Neutrophil (primary cell): Measurements from ENCODE around the gene ANKRD26.

Source experiments
- H3K27ac ChIP-seq: fragments of 200-600 bp; sonication (generic); 2 replicates; pipeline ENCODE4 v1.5.1; 2016; ENCODE audit warnings: mild to moderate bottlenecking, moderate library complexity
- H3K27me3 ChIP-seq: fragments of 200-600 bp; sonication (generic); 2 replicates; pipeline ENCODE4 v1.6.0; 2016; ENCODE audit warnings: mild to moderate bottlenecking
- H3K36me3 ChIP-seq: fragments of 200-600 bp; sonication (generic); 2 replicates; pipeline ENCODE4 v1.5.1; 2017
- H3K4me1 ChIP-seq, 2 experiments: fragments of 200-600 bp in 1 of 2; sonication (generic) in 1 of 2; 1 replicate in 1 of 2; 2 replicates in 1 of 2; pipeline versions ENCODE4 v1.5.1 to v1.6.1; 2013 to 2016; ENCODE audit warnings: low read depth in 1 of 2, low read length in 1 of 2, mild to moderate bottlenecking in 1 of 2, moderate library complexity in 1 of 2; ENCODE audit not compliant: control insufficient read depth in 1 of 2, insufficient read depth in 1 of 2
- H3K4me3 ChIP-seq, 2 experiments: fragments of 200-600 bp in 1 of 2; sonication (generic) in 1 of 2; 1 replicate in 1 of 2; 2 replicates in 1 of 2; pipeline ENCODE4 v1.5.1; 2013 to 2016; ENCODE audit warnings: low read depth in 1 of 2, low read length in 1 of 2, mild to moderate bottlenecking in 1 of 2, moderate library complexity in 1 of 2
- H3K9me3 ChIP-seq: fragments of 200-600 bp; sonication (generic); 2 replicates; pipeline ENCODE4 v1.5.1; 2016
- TF ChIP-seq, protein P1 (sequence below): fragments of 200-600 bp; sonication (generic); IDR thresholded peaks from 2 replicates; pipeline ENCODE4 v1.5.1; 2016; ENCODE audit warnings: antibody characterized with exemption

The ANKRD26 gene

DNA sequence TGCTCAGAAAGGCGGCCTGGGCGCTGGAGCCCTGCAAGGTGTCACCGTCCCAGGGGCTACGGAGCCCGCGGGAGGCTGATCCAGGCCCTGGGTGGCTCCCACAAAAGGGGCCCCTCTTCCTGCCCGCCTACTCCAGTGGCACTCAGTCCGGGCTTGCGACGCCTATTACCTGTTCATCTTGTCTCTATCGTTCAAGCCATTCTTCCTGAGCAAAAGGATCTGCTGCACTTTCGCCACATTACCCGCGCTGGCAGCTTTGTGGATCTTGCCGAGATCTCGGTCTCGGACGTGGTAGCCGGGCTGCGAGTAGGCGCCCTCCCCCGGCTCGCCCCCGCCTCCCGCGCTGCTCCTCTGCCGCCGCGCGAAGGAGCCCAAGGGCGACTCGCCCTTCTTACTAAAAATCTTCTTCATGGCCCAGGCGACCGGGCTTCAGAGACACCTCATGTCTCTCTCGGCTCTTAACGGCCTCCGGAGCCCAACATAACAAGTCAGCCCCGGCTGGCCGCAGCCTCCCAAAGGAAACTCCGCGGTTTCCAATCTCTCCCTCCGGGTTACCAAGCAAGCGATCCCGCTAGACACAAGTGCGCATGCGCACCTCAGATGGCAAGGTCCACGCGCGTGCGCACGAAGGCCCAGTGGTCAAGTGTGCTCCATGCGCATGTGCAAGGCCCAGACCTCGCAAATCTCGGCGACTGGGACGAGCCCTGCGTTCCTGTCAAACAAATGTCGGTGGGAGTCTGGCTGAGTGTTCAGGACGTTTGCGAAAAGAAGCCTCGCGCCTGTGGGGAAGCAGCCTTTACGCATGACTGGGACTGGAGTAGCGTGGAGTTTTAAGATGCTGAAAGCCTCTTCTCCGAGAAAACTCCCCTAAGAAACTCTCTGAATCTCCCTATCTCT is at the start of gene ANKRD26:
ANKRD26 (minus strand) TSS at position 579 of the 897 bp plus-strand sequence; CDS start at position 411, 168 bp downstream.
- H3K27me3 ChIP-seq = no peaks in the 10 kb centered on the region
- TF ChIP-seq, protein P1, sequence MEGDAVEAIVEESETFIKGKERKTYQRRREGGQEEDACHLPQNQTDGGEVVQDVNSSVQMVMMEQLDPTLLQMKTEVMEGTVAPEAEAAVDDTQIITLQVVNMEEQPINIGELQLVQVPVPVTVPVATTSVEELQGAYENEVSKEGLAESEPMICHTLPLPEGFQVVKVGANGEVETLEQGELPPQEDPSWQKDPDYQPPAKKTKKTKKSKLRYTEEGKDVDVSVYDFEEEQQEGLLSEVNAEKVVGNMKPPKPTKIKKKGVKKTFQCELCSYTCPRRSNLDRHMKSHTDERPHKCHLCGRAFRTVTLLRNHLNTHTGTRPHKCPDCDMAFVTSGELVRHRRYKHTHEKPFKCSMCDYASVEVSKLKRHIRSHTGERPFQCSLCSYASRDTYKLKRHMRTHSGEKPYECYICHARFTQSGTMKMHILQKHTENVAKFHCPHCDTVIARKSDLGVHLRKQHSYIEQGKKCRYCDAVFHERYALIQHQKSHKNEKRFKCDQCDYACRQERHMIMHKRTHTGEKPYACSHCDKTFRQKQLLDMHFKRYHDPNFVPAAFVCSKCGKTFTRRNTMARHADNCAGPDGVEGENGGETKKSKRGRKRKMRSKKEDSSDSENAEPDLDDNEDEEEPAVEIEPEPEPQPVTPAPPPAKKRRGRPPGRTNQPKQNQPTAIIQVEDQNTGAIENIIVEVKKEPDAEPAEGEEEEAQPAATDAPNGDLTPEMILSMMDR = peak; percentile 31
- H3K27ac ChIP-seq = peak within 1 kb of the TSS; percentile 72
- peaks cover 12 to 13% of the 10 kb centered on the region in 2 experiments for H3K4me1 ChIP-seq
- no peaks in the 10 kb centered on the region for H3K36me3 ChIP-seq
- no peaks in the 10 kb centered on the region for H3K9me3 ChIP-seq
- H3K4me3 ChIP-seq = peak within 1 kb of the TSS; percentile 64 to 88

DNA sequence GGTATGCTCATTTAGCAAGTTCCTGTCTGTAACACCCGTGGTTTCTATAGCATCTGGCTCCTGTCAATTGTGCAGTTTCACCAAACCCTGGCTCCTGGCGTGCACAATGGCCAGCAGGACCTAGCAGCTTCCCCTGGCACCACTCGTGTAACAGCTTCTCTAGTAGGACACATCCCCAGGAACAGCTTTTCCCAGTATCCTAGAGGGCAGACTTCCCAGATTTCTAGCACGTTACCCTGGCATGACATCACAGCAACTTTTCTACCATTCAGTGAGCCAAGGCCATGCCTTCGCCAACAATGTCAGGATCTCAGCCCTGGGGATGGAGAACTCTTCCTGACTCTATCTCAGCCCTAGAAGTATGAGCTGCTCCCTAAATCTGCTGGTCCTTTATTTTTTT is 47.4 kb upstream of the ANKRD26 start:
- H3K27ac ChIP-seq = peak overlapping the region; percentile 51
- no peaks in the 10 kb centered on the region for H3K9me3 ChIP-seq
- H3K4me1 ChIP-seq = peaks cover 16 to 17% of the 10 kb centered on the region in 2 experiments
- peaks cover 56% of the 10 kb centered on the region for H3K36me3 ChIP-seq
- no peaks in the 10 kb centered on the region for H3K27me3 ChIP-seq
- TF ChIP-seq, protein P1 = no peak
- H3K4me3 ChIP-seq = no peak overlapping the region

DNA sequence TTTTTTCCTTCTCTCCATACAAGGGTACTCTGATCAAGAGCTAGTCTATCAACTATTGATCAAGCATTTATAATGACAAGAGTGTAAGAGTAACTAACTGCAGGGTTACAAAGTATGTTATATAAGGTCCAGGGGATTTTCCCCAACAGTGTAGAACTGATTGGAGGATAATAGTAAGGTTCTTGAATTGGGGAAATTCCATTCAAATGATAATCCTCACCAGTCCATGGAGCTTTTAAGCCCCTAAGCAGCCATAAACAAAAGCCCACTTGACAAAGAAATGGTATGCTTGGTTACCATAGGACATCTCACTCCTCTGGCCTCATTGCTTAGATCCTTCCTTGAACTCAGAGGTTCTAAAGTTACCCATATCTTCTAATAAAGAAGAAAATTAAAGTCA is 45.6 kb upstream of the ANKRD26 start:
- H3K27ac ChIP-seq = no peak overlapping the region
- no peaks in the 10 kb centered on the region for H3K9me3 ChIP-seq
- H3K27me3 ChIP-seq = no peaks in the 10 kb centered on the region
- H3K36me3 ChIP-seq = peaks cover 73% of the 10 kb centered on the region
- no peak overlapping the region for H3K4me3 ChIP-seq
- TF ChIP-seq, protein P1 = no peak
- H3K4me1 ChIP-seq = peaks cover 8 to 9% of the 10 kb centered on the region in 2 experiments

DNA sequence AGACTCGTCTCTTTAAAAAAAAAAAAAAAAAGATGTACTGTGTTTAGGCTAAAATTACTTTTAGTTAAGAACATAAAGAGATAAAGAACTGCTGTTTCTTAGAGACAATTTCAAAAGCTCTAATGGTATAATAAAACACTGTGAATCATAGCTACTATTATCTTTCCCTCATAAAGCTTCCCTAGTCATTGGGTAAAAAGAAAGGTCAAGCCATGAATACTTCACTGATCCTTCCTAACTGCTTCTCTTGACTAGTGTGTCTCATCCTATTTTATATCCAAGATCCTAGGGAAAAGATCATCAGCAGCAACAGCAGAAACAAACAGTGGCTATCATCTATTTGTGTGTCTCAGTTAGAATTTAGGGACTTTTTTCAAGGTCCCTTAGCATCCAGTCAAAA is 43.4 kb upstream of the ANKRD26 start:
- TF ChIP-seq, protein P1 = no peak
- H3K27me3 ChIP-seq = no peaks in the 10 kb centered on the region
- no peak overlapping the region for H3K27ac ChIP-seq
- peaks cover 8 to 9% of the 10 kb centered on the region in 2 experiments for H3K4me1 ChIP-seq
- no peaks in the 10 kb centered on the region for H3K9me3 ChIP-seq
- H3K36me3 ChIP-seq = peaks cover 86% of the 10 kb centered on the region
- no peak overlapping the region for H3K4me3 ChIP-seq

DNA sequence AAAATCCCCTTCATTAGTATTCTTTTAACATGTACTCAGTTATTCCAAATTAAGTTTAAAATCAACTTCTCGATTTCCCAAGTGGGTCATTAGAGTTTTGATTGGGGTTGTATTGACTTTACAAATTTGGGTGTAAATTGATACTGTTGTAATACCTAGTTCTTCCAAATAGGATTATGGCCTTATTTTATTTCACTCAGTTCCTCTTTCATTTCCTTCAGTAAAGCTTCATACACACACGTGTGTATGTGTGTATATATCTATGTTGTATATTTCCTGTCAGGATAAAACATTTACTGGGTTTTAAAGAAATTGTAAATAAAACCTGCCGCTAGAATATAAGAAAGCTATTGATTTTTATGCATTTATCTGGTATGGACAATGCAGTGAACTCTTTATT is 38.0 kb upstream of the ANKRD26 start:
- Histone ChIP-seq H3K36me3 (peaks cover 85% of the 10 kb centered on the region), H3K9me3 (no peaks in the 10 kb centered on the region), H3K27ac (no peak overlapping the region), H3K4me1 (no peaks in the 10 kb centered on the region), H3K27me3 (no peaks in the 10 kb centered on the region), H3K4me3 (no peak overlapping the region)
- TF ChIP-seq, protein P1 = no peak
